HG03442 (cell line): Measurements from ENCODE around the gene RIMKLB.
"Not testable (repeated sequence)": the region's sequence is repeated elsewhere in the genome, so short reads cannot be mapped to it uniquely, and the experiment has no call there.

Source experiments
- ATAC-seq: cut with Tn5 transposase; IDR thresholded peaks from one replicate; pipeline ENCODE4 v1.9.1; 2021; ENCODE audit warnings: mild to moderate bottlenecking, moderate library complexity; ENCODE audit not compliant: unreplicated experiment

The RIMKLB gene

GRCh38 chr12:8770499-8770898 lies 72.7 kb downstream of the RIMKLB start:
- ATAC-seq: no peak

GRCh38 chr12:8771072-8771471 lies 73.3 kb downstream of the RIMKLB start:
- ATAC-seq: no peak

GRCh38 chr12:8773461-8773860 lies 75.7 kb downstream of the RIMKLB start:
- ATAC-seq: no peak

GRCh38 chr12:8779281-8779680 lies 81.5 kb downstream of the RIMKLB start:
- ATAC-seq: no peak

GRCh38 chr12:8779862-8780261 lies 82.1 kb downstream of the RIMKLB start:
- ATAC-seq: no peak

GRCh38 chr12:8780389-8780788 lies 82.6 kb downstream of the RIMKLB start:
- no peak for ATAC-seq

- ATAC-seq: no peak
These were observed 83.8 kb downstream of the RIMKLB start for GRCh38 chr12:8781381-8782127.

- ATAC-seq: no peak
These were observed 86.6 kb downstream of the RIMKLB start for GRCh38 chr12:8784290-8784888.

GRCh38 chr12:8785499-8785898 lies 87.7 kb downstream of the RIMKLB start:
- ATAC-seq: no peak

- not testable (repeated sequence) for ATAC-seq
These were observed 89.4 kb downstream of the RIMKLB start for GRCh38 chr12:8787206-8787605.

- ATAC-seq: not testable (repeated sequence)
These were observed 90.9 kb downstream of the RIMKLB start for GRCh38 chr12:8788706-8789105.

GRCh38 chr12:8789341-8790013 lies 91.7 kb downstream of the RIMKLB start:
- ATAC-seq: not testable (repeated sequence)

GRCh38 chr12:8793226-8793625 lies 95.4 kb downstream of the RIMKLB start:
- not testable (repeated sequence) for ATAC-seq

- ATAC-seq: not testable (repeated sequence)
These were observed 96.8 kb downstream of the RIMKLB start for GRCh38 chr12:8794611-8795010.

- no peak for ATAC-seq
These were observed 99.2 kb downstream of the RIMKLB start for GRCh38 chr12:8796831-8797626.

GRCh38 chr12:8801213-8801612 lies 103.4 kb downstream of the RIMKLB start:
- not testable (repeated sequence) for ATAC-seq

- ATAC-seq: not testable (repeated sequence)
These were observed 107.0 kb downstream of the RIMKLB start for GRCh38 chr12:8804833-8805232.

GRCh38 chr12:8805487-8805886 lies 107.7 kb downstream of the RIMKLB start:
- not testable (repeated sequence) for ATAC-seq

- not testable (repeated sequence) for ATAC-seq
These were observed 109.3 kb downstream of the RIMKLB start for GRCh38 chr12:8807084-8807483.

GRCh38 chr12:8810112-8810511 lies 112.3 kb downstream of the RIMKLB start:
- not testable (repeated sequence) for ATAC-seq
